HG02610 (cell line): ENCODE data around the gene CDHR1.
"Not testable (repeated sequence)": the region's sequence is repeated elsewhere in the genome, so short reads cannot be mapped to it uniquely, and the experiment has no call there.

ENCODE experiments used
- ATAC-seq: cut with Tn5 transposase; IDR thresholded peaks from one replicate; pipeline ENCODE4 v1.9.1; 2021; ENCODE audit warnings: mild to moderate bottlenecking, moderate library complexity; ENCODE audit not compliant: unreplicated experiment

CDHR1 gene

DNA sequence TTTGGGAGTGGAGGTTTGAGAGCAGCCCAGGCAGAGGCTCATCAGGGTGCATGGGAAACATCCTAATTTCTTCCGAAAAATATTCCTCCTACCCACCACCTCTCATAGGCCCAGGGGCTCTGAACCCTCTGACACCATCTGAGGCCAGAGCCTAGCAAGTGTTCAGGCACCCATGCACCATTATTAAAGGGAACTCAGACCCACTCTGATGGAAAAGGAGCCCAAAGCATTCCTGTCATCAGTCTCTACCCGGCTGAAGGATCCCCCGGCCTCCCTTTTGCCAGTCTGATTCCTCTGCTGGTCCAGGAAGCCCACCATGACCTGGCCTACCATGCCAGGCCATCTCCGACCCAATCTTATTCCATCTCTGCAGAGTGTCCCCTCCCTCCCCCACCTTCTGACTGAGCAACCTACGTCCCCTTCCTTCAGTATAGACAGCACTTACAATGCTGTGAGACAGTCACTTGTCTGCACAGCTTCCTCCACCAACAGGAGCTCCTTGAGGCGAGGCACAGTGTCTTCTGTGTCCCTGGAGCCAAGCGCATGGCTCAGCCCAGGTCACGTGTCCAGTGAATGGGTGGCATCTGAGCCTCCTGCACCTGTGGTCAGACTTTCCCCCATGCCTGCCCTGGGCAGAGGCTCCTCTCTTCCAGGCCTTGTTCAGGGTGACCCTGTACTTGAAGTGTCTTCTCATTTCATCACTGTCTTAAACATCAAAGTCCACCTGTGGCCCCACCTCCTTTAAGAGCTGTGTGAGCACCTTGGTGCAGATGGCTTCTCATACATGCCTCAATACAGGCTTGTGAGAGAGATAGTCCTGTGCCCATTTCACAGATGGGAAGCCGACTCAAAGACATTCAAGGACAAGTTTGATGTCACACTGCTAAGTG is 21.6 kb upstream of the CDHR1 start:
- peak; percentile 69 for ATAC-seq

DNA sequence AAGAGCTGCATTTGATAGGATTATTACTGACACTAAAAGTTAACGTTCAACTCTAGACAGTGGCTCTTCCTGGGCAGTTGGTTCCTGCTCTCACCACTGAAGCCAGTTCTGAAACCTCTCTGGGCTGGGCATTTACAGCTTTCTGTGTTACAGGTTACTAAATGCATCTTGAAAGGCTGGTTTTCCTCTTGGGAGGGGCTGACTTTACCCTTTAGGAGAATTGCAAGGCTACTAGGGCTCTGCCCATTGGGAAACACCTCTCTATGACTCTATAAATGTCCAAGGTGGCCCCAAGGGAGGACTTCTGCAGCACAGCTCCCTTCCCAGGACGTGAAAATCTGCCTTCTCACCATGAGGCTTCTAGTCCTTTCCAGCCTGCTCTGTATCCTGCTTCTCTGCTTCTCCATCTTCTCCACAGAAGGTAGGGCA is 20.8 kb upstream of the CDHR1 start, which contains the start of gene GPR15LG:
GPR15LG (plus strand) TSS at position 301 of the 429 bp plus-strand sequence; CDS start at position 352, 51 bp downstream.
- ATAC-seq, result no peak

DNA sequence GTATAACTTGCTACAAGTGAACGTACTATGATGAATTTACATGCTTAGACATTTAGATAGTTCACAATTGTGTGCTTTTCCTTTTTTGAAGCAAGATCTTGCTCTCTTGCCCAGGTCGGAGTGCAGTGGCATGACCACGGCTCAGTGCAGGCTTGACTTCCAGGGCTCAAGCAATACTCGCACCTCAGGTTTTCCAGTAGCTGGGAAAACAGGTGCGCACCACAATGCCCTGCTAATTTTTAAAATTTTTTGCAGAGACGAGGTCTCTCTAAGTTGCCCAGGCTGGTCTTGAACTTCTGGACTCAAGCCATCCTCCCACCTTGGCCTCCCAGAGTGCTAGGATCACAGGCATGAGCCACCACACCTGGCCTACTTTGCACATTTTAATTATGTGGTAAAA is 18.9 kb upstream of the CDHR1 start:
- no peak for ATAC-seq

DNA sequence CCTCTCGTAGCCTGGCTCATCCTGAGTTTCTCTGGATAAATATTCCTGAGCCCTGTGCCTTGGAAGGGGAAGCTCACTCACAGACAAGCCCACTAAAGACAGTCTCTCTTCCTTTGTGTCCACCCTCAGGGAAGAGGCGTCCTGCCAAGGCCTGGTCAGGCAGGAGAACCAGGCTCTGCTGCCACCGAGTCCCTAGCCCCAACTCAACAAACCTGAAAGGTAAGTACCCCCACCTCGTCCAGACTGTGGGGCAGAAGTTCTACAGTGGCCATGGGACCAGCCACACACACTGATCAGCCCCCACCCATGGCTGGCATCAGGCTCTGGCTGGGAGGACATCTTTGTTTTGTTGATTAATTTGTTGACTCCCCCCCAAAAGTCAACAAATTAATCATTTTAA is 18.0 kb upstream of the CDHR1 start:
- ATAC-seq, result no peak

DNA sequence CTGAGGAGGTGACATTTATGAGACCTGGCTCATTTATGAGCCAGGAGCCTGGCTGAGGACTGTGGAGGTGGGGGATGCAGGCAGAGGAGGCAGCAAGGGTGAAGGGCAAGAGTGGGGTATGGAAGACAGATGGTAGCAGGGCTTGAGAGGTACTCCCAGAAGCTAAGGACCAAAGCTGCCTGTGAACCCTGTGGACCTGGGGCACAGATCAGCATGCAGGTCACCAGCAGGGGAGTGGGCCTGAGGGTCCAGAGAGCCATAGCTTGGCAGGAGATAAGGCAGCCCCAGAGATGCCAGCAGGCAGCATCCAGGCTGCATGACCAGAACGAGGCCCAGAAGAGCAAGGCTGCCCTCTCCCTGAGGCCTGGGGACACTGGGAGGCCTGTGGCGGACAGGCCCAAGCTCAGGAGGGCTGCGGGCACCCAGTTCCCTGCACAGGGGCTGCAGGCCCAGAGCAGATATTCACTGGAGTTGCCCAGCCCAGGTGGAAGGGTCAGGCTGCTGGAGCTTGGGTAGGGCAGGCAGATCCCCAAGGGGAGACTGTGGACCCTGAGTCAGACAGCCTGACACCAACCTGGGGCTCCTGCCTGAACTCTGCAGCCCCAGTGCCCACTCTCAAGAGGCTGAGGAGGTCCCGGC is 17.4 kb upstream of the CDHR1 start:
- ATAC-seq, result no peak

DNA sequence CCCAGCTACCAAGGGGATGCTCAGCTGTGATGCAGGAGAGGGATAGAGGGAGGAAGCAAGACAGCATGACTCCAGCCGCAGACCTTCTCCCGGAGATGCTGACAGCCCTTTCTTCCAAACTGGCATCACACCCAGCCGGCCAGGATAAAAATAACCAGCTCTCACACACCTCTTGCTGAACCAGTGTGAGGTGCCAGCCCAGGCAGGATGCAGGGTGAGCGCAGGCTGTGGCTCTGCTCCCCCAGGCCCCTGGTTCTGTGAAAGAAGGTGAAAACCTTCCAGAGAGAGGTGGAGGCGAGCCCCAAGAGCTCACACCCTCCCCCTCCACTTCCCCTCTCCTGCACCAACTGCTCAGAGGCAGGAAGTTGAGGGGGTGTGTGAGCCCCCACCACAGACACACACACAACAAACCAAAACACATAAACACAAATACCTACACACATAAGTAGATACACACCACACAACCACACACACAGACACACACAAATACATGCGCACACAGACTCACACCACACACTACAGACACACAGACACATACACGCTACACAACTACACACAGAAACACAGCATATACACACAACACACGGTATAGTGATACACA is 16.7 kb upstream of the CDHR1 start:
- peak; percentile 50 for ATAC-seq

DNA sequence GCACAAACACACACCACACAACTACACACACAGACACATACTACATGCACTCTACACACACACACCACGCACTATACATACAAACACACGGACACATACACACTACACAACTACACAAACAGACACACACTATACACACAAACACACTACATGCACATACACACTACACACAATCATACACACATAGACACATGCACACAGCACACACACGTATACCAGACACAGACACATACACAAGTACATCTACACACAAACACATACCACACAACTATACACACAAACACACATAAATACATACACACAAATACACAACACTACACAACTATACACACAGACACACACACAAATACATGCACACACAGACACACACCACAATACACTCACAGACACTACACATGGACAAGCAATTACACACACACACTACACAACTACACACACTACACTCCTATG is 16.2 kb upstream of the CDHR1 start:
- no peak for ATAC-seq

DNA sequence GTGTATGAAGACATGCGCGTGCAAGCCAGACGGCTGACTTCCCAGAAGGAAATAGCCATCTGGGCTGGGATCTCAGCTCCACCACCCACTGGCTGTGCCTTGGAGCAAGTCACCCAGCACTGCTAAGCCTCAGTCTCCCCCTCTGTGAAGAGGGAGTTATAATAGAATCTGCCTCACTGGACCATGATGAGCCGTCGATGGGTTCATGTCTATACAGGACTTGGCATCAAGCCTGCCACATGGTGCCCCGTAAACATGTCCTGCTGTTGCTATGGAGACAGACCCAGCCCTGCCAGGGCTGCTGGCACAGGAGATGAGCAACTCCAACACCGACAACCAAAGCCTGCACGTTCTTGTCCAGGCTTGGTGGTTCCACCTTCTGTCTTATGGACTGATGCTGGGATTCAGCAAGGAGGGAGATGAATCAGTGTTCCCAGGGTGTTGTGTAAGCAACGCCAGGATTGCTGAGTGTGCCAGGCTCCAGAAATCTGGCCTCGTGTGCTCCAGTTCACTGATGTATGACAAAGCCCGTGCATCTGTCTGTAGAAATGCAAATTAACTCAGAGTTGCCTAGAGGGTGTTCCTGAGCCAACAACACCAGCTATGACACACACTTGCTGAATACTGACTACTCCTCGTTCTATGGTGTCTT is 15.2 kb upstream of the CDHR1 start:
- peak; percentile 89 for ATAC-seq

DNA sequence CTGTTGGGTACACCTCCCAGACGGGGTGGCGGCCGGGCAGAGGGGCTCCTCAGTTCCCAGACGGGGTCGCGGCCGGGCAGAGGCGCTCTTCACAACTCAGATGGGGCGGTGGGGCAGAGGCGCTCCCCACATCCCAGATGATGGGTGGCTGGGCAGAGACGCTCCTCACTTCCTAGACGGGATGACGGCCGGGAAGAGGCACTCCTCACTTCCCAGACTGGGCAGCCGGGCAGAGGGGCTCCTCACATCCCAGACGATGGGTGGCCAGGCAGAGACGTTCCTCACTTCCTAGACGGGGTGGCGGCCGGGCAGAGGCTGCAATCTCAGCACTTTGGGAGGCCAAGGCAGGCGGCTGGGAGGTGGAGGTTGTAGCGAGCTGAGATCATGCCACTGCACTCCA is 14.0 kb upstream of the CDHR1 start:
- not testable (repeated sequence) for ATAC-seq

DNA sequence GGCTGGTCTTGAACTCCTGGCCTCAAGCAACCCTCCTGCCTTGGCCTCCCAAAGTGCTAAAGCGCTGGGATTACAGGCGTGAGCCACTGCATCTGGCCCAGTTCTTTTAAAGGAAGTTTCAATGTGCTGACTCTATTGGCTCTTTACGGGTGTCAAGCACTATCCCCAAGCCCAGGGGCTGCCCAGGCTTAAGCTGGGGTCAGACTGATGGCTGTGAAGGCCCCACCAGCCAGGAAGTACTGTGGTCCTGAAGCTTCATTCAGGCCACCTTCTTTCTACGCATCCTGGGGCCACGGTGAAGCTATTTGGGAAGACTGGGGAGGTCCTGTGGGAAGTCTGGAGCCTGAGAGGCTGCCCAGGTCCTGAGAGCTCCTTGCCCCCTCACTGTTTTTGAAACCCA is 12.7 kb upstream of the CDHR1 start:
- no peak for ATAC-seq

DNA sequence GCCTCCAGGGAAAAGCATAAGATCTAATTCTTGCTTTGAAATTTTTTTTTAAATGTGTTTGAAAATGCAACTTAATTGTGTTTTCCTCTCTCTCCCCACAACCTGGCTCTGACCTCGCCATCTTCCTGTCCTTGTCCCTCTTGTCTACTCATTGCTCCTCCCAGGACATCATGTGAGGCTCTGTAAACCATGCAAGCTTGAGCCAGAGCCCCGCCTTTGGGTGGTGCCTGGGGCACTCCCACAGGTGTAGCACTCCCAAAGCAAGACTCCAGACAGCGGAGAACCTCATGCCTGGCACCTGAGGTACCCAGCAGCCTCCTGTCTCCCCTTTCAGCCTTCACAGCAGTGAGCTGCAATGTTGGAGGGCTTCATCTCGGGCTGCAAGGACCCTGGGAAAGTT is 9.8 kb upstream of the CDHR1 start:
- ATAC-seq, result no peak

DNA sequence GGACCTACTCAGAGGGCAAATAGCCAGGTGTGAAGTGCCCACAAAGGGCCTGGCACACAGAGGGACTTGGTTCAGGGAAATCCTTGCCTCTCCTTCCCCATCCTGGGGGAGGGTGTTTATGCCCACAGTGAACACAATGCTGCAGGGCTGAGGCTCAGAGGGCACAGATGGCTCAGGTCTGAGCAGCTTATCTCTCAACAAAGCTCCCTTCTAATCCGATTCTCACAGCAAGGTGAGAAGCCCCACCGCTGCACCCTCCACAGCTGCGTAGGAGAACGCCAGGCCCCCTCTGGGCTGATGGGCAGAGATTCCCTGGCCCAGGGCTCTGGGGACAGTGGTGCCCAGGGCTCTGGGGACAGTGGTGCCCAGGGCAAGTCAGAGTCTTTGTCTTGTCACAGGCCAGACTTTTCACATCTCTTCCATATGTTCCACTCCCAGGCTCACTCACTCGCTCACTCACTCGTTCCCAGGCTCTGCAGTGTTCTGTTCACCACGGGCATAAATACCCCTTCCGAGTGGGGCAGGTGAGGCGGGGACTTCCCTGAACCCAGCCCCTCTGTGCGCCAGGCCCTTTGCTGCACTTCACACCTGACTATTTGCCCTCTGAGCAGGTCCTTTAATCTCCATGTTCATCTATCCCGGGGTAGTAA is 8.7 kb upstream of the CDHR1 start:
- ATAC-seq, result no peak

DNA sequence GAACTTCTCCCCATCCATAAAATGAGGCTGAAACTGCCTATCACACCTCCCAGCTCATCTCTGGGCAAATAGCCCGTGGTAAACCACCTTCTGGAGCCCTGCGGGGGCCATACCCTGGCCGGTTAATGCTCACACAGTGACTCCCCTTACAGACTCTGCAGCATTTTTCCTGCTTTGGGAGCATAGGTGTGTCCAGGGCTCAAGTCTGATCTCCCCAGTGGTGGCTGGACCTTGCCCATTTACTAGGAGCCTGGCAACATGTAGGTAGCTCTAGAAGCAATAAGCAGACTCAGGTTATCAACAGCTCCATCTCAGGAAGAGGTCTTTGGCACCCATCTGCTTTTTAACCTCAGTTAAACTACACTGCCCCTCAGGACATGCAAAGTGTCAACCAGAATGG is 5.5 kb upstream of the CDHR1 start:
- ATAC-seq, result no peak

DNA sequence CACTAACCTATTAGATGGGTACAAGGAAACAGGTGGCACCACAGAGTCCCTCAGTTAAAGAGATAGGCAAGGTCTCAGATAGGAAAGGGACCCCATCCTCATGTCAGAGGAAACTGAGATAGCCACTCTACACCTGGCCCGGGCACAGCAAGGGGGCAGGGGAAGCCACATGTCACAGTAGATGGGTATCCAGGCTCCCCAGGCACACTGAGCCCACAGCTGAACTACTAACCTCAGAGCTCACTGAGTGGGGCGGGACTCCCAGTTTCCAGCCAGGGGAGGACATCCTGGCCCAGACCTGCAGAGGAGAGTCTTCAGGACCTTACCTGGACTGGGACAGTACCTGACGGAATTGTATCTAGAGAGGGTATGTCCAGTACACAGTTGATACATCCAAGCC is 3.7 kb upstream of the CDHR1 start:
- ATAC-seq, result no peak

DNA sequence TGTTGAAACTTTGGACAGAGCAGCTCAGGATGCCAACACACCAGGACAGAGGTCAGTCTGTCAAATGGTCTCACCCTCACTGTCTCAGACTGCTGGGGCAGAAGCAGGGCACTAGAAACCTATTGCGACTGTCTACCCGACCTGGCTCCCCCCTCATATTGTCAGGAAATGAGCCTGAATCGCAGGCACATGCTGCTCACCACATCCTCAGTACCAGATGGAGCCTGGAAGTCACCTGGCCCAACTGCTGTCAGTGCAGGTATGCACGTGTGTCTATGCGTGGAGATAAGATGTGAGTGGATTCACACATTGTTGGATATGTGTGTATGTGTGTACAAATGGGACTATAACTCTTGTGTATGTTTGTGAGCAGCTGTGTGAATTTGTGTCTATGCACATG is 3.2 kb upstream of the CDHR1 start:
- no peak for ATAC-seq

DNA sequence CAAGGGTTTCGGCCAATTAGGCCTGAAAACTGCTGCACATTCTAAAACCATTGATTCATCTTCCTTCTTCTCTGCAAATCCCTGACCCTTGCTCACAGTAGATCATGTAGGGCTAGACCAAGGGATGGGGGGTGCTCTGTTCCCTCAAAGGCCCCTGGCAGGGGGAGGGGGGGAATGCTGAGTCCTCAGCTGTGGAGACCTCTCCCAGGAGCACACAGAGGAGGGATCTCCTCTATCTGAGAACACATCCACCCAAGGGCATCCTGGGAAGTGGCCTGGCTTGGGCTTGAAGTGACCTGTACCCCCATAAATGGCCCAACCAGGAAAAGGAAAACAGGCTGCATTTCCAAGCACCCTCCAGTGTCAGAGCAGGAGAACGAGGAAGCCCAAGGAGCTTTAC is 1.0 kb upstream of the CDHR1 start:
- ATAC-seq, result no peak

DNA sequence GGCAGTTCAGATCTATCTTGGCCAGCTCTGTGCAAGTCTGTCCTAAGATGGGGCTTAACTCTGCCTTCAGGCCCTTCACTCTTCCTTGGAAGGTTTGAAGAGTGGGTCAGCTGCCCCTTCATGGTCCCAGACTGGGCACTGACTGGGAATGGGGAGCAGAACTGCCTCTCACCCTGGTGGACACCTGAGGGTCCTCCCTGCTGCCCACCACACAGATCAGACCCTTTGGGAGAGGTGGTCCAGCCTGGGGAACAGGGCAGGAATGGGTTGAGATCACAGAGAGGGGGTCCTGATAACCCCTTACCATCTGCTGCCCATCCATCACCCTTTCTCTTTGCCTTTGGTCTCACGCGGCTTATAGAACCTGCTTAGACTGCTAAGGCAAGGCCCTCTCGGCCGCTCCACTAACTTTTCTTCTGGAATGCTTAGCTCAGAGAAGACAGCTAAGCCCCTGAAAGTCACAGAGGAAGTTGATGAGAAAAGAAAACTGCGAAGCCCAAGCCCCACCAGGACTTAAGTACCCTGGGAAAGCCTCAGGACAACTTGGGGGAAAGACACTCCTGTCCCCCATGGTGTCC is 402 bp upstream of the CDHR1 start:
- no peak for ATAC-seq

DNA sequence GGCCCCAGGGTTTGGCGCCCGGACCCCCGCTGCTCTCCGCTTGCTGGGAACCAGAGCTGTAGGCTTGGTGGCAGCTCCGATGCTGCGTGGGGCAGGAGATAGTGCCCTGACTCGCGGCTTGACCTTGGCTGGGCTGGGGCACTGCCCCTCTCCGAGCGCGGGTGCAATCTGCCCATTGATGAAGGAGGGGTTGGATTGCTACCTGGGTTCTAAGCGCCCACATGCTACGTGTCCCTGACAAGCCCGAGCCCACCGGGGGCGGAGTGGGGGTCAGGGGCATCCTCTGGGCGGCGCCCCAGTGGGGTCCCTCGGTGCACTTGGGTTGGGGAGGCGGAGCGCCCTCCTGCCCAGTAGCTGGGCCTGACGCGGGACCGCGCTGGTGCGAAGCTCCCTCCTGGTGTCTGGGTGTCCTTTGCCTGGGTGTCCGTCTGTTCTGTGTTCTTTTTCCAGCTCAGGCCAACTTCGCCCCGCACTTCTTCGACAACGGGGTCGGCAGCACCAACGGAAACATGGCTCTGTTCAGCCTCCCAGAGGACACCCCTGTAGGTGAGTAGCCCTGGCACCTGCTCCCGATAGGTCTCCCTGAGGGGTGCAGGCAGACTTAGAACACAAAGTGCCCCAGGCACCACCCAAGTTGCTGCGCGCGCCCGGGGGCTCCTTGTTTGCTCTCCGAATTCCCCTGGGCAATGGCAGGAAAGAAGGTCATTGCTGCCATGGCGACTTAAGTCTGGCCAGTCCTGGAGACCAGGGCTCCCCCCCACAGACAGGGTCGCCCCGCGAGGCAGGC is 900 bp downstream of the CDHR1 start:
- no peak for ATAC-seq

DNA sequence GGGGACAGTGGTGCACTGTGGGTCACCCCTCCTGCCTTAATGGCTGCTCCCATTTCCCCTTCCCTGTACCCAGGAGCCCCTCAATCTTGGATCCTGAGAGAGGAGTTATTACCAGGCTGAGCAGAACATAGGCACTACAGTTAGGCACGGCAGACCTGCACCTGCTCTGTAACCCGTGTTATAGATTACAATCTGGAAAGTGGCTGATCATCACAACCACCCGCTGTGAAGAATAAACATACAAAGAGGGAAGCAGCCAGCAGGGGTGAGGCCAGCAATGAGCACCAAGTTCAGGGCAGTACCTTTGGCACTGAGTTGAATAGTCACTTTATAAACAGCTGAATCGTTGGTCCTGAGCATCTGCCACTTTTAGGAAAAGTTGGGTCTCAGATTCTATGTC is 1.7 kb downstream of the CDHR1 start:
- no peak for ATAC-seq

DNA sequence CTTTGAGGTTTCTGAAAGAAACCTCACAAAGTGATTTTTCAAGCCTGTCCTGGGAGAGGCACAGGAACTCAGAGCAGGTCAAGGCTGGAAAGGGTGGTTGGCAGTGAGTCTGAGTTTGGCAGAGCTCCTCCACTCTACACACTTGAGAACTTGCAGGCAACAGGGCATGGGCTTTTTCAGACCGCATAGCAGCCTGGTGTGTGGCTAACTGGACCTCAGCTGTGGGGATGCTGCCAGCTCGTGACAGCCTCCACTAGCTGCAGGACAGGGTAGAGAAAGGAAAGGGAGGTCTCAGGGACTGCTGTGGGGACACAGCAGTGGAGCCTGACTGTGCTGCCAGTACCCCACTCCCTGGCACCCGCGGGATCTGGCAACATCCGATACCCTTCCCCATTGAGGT is 2.6 kb downstream of the CDHR1 start:
- ATAC-seq, result no peak
